HG03196 (cell line): ENCODE results near the gene GABBR2.

Experiments
- ATAC-seq: cut with Tn5 transposase; IDR thresholded peaks from one replicate; pipeline ENCODE4 v1.9.1; 2021; ENCODE audit not compliant: unreplicated experiment

The GABBR2 gene

GRCh38 chr9:98572054-98572627 lies 136.6 kb downstream of the GABBR2 start:
- ATAC-seq, result no peak

GRCh38 chr9:98571643-98572042 lies 137.1 kb downstream of the GABBR2 start:
- no peak for ATAC-seq

GRCh38 chr9:98570663-98571440 lies 137.9 kb downstream of the GABBR2 start:
- ATAC-seq, result no peak

GRCh38 chr9:98570055-98570454 lies 138.7 kb downstream of the GABBR2 start:
- no peak for ATAC-seq

- no peak for ATAC-seq
These were observed 139.2 kb downstream of the GABBR2 start for GRCh38 chr9:98569491-98569890.

- ATAC-seq, result no peak
These were observed 139.7 kb downstream of the GABBR2 start for GRCh38 chr9:98568909-98569469.

- no peak for ATAC-seq
These were observed 140.4 kb downstream of the GABBR2 start for GRCh38 chr9:98568234-98568908.

GRCh38 chr9:98567540-98568233 lies 141.0 kb downstream of the GABBR2 start:
- ATAC-seq, result no peak

GRCh38 chr9:98565152-98566135 lies 143.3 kb downstream of the GABBR2 start:
- no peak for ATAC-seq

GRCh38 chr9:98564714-98565113 lies 144.0 kb downstream of the GABBR2 start:
- no peak for ATAC-seq

GRCh38 chr9:98563988-98564387 lies 144.7 kb downstream of the GABBR2 start:
- ATAC-seq, result no peak

- ATAC-seq, result no peak
These were observed 145.4 kb downstream of the GABBR2 start for GRCh38 chr9:98563212-98563907.

GRCh38 chr9:98559561-98559960 lies 149.2 kb downstream of the GABBR2 start:
- no peak for ATAC-seq

- peak; percentile 48 for ATAC-seq
These were observed 150.2 kb downstream of the GABBR2 start for GRCh38 chr9:98558575-98558974.

- ATAC-seq, result no peak
These were observed 152.2 kb downstream of the GABBR2 start for GRCh38 chr9:98556511-98556910.

- ATAC-seq, result no peak
These were observed 152.9 kb downstream of the GABBR2 start for GRCh38 chr9:98555651-98556465.

GRCh38 chr9:98554752-98555151 lies 154.0 kb downstream of the GABBR2 start:
- no peak for ATAC-seq

GRCh38 chr9:98552331-98552730 lies 156.4 kb downstream of the GABBR2 start:
- no peak for ATAC-seq
